Stimulated activated CD4-positive, alpha-beta T cell treated with anti-CD3 and anti-CD28 coated beads, TNF-alpha, amount 100 ng/mL, for 48 hours (primary cell): ENCODE results near the gene PGBD5.

Experiments used
- DNase-seq, 3 donors: peaks; one replicate each; pipeline ENCODE4 v3.0.0-alpha.2; 2020; ENCODE audit warnings: low read depth in 3 of 3

PGBD5 gene

DNA sequence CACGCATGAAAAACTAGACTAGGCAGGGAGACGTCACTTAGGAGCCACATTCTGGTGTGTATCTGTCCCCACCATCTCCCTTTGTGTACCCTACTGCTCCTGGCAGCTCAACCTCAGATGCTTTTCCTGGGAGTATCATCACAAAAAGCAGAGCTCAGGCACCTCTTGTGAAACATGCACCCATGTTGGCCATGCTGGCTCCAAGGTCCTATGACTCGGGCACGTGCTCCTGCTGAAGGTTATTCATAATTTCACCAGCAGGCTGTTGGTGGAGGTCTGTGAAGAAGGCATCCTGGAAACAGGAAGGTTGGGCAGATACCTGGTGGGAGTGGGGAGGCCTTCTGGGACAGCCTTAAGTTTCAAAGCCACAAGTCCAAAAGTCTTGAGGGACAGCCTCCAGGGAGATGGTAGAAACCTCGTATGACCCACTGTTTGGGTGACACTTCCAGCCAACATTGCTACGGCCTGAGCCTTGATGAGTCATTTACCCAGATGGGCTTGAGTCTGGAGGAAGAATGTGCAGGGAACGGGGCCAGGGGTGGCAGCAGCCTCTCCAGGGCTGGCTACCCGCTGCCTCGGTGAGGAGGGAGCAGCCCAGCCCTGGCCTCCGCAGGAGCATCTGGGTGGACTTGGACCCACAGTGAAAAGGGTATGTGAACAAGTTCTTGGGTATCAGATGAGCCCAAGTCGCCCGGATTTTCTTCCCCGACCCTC, 75.8 kb downstream of the PGBD5 start:
- DNase-seq: no peak

DNA sequence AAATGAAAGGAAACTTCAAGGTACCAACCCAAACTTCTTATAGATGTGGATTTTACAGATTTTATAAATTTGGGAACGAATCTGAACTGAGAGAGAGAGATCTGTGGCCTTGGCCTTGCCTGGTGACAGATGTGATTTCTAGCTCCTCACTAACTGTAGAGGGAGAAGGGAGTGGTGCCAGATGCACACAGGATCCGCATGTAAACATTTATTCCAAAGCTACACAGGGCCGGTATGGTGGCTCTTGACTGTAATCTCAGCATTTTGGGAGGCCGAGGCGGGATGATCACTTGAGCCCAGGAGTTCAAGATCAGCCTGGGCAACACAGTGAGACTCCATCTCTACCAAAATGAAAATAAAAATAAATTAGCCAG, 77.1 kb downstream of the PGBD5 start:
- DNase-seq: no peak

DNA sequence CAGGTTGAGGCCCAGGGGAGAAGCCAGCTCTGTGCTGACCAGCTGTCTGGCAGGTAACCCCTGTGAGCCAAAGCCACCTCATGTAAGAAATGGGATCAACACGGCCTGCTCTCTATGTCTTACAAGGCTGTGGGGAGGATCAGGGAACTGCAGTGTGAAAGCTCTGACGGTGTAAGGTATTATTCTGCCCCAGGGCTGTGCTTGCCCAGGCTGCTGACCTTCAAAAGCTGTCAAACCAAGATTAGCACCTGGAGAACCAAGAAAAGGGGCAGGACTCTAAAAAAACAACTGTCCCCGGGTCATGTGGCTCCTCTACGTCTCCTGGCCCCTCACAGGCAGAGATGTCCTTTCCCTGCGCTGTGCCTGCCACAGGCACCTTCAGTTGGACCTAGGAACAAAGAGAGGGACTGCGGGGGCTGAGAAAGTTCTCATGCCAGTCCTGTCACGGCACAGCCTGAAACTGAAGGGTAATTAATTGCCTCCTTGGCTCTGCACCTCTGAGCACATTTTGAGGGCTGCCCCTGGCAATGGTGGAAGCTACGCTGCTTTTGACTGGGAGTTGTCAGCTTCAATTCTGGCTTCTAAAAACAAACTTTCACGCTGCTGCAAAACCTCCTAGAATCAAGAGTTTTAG, 77.6 kb downstream of the PGBD5 start:
- DNase-seq: no peak

- DNase-seq: no peak
Measured at GRCh38 chr1:230347896-230348295, 78.2 kb downstream of the PGBD5 start.

DNA sequence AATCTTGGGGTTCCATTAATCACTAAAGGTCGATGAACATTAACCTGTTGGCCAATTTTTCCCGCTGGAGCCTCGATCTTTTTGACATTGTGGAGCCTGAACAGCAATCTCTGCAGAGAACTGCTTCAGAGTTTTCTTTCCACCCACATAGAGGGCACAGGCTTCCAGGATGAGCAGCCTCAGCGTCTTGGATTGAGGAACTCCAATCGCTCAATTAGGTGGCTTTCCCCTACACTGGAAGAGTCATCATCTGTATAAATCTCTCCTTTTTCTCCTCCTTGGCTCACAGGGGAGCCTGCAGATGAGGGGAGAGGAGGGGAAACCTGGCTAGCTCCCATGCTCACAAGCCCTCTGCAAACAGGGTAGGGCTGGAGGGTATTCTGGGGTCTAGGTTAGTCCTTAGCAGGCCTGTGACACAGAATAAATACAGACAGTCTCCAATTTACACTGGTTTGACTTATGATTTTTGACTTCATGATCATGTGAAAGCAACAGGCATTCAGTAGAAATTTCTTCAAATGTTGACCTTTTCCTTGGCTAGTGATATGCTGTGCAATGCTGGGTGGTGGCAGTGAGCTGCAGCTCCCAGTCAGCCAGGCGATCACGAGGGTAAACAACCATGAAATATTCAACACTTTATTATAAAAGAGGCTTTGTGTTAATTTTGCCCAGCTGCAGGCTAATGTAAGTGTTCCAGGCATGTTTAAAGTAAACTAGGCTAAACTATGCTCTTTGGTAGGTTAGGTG, 80.8 kb downstream of the PGBD5 start:
- DNase-seq: no peak

- DNase-seq: no peak
Measured at GRCh38 chr1:230342699-230343098, 83.4 kb downstream of the PGBD5 start.

- DNase-seq: no peak
Measured at GRCh38 chr1:230342019-230342418, 84.1 kb downstream of the PGBD5 start.

- no peak for DNase-seq
Measured at GRCh38 chr1:230341162-230341546, 85.0 kb downstream of the PGBD5 start.

- DNase-seq: no peak
Measured at GRCh38 chr1:230340526-230341161, 85.5 kb downstream of the PGBD5 start.

DNA sequence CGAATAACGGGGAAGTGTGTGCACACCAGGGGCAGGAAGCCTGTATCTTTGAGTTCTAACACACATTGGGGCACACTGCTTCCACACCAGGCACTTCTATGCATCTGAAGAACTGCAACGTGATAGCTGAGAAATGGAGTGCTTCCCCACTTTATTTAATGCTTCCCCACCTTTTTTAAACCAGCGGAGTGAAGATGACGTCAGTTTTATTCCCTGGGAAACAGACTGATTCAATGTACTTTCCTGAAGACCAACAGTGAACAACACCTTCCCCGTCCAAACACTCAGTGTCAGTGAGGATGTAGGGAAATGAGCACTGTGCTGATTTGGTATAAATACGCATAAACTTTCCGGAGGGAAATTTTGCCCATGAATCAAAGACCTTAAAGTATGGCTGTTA, 87.1 kb downstream of the PGBD5 start:
- no peak for DNase-seq

- no peak for DNase-seq
Measured at GRCh38 chr1:230337266-230337665, 88.9 kb downstream of the PGBD5 start.

DNA sequence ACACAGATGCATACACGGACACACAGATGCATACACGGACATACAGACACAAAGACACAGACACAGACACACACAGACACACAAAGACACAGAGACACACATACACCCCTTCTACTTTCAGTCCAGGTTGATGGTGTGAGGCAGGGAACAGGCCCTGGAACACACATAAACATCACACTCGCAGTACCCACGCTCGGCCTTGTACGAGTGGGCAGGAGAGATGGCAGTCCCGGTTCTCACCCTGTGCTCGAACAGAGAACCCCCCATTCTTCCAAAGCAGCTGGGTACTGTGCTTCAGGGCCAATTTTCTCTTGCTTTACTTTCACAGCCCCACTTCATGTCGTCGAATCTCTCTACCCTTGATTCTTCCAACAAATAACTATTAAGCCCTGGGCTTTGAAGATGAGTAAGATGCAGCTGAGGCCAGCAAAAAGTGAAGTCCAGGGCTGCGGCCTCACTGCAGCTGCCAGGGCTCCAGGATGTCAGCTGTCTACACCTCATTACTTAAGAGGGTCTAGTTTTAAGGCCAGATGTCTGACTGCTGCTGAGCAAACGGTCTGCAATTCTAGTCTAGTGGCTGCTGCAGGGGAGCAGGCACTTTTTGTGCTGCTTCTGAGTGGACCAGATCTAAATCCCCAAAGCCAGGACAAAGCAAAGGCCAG, 90.1 kb downstream of the PGBD5 start:
- no peak for DNase-seq

GRCh38 chr1:230334447-230334837, 91.7 kb downstream of the PGBD5 start:
- no peak for DNase-seq

- no peak for DNase-seq
Measured at GRCh38 chr1:230333590-230334446, 92.3 kb downstream of the PGBD5 start.

- no peak for DNase-seq
Measured at GRCh38 chr1:230332575-230333066, 93.5 kb downstream of the PGBD5 start.

GRCh38 chr1:230332061-230332460, 94.1 kb downstream of the PGBD5 start:
- DNase-seq: no peak

GRCh38 chr1:230330157-230330556, 96.0 kb downstream of the PGBD5 start:
- DNase-seq: no peak

DNA sequence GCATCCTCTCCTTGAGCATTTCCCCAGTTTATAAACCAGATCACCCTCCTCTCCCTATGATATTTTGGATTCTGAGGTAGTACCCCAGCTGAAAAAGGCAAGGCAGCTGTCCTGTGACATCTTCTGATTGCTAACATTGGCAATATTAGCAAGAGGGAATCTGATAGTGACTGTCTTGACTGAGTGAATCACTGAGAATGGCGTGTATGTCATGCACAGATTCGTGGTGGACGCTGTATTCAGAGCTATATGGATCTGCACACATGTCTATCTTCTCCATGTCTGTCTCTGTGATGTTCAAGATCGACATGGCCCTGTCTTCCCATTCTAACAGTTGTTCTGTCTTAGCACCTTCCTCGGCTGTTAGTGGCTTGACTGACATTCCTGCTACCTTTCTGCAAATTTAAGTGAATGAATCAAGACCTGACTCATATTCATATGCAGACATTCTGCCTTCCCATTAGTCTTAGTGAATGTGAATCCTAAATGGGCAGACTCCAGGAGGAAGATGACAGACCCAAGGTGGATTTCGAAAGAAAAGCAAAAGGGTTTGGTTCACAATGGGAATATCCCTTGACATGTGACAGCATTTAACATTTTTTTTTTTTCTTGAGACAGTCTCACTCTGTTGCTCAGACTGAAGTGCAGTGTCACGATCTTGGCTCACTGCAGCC, 97.7 kb downstream of the PGBD5 start:
- no peak for DNase-seq

DNA sequence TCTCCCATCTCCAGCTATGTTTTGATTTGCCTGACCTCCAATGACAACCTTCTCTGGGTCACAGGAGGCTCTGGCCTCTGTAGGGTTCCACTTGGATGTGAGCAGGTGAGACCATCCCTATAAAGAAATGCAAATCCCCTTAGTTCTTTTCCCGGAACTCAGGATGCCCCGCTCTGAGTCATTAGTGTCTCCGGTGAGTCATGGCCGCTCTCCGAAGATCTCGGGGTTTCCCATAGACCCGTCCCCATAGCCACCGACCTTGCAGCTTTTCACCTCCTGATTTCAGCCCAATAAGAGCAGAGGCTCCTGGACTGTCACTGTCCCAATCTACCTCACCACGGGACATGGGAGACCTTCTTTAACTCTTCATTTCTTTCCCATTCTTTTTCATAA, 98.2 kb downstream of the PGBD5 start:
- DNase-seq: peak in 2 of 3 donors; percentile 11 to 26
